KMS-11 (cell line): Measurements from ENCODE around the gene MEMO1.

Experiments
- H2AFZ ChIP-seq: fragments of 200-600 bp; sonication (generic); 2 replicates; pipeline ENCODE4 v1.6.1; 2016; ENCODE audit warnings: antibody characterized with exemption, mixed run types, low read depth
- H3K27ac ChIP-seq: fragments of 200-600 bp; sonication (generic); 2 replicates; pipeline ENCODE4 v1.6.1; 2016; ENCODE audit warnings: mild to moderate bottlenecking, mixed run types
- H3K27me3 ChIP-seq: fragments of 200-600 bp; sonication (generic); 2 replicates; pipeline ENCODE4 v1.6.1; 2017; ENCODE audit warnings: mild to moderate bottlenecking, low read depth, mixed run types, moderate library complexity; ENCODE audit not compliant: insufficient read depth
- H3K36me3 ChIP-seq: fragments of 200-600 bp; sonication (generic); 2 replicates; pipeline ENCODE4 v1.6.1; 2017; ENCODE audit warnings: mild to moderate bottlenecking, mixed run types; ENCODE audit not compliant: insufficient read depth
- H3K4me1 ChIP-seq: fragments of 200-600 bp; sonication (generic); 2 replicates; pipeline ENCODE4 v1.6.1; 2016; ENCODE audit warnings: mild to moderate bottlenecking, low read depth, mixed run types; ENCODE audit not compliant: poor library complexity, severe bottlenecking
- H3K4me2 ChIP-seq: fragments of 200-600 bp; sonication (generic); 2 replicates; pipeline ENCODE4 v1.7.0; 2016; ENCODE audit warnings: mild to moderate bottlenecking, mixed run types
- H3K4me3 ChIP-seq: fragments of 200-600 bp; sonication (generic); IDR thresholded peaks from 2 replicates; pipeline ENCODE4 v1.6.1; 2017; ENCODE audit warnings: low read depth, low read length, mixed read lengths; ENCODE audit not compliant: insufficient read depth
- H3K79me2 ChIP-seq: fragments of 200-600 bp; sonication (generic); 2 replicates; pipeline ENCODE4 v1.6.1; 2016; ENCODE audit warnings: low read depth, mixed run types; ENCODE audit not compliant: insufficient read depth
- H3K9ac ChIP-seq: fragments of 200-600 bp; sonication (generic); 2 replicates; pipeline ENCODE4 v1.6.1; 2016; ENCODE audit warnings: mild to moderate bottlenecking, mixed run types
- H4K20me1 ChIP-seq: fragments of 200-600 bp; sonication (generic); 2 replicates; pipeline ENCODE4 v1.6.1; 2016; ENCODE audit warnings: mild to moderate bottlenecking, mixed run types; ENCODE audit not compliant: insufficient read depth
- TF ChIP-seq, protein P1 (sequence below): fragments of 200-600 bp; sonication (generic); conservative IDR thresholded peaks from 2 replicates; pipeline ENCODE4 v1.6.1; 2017; ENCODE audit warnings: low read depth, mild to moderate bottlenecking, antibody characterized with exemption, low read length, moderate library complexity, mixed read lengths

The MEMO1 gene

GRCh38 chr2:31986906-31987305, 23.9 kb downstream of the MEMO1 start:
- H2AFZ ChIP-seq: no peak overlapping the region
- TF ChIP-seq, protein P1, sequence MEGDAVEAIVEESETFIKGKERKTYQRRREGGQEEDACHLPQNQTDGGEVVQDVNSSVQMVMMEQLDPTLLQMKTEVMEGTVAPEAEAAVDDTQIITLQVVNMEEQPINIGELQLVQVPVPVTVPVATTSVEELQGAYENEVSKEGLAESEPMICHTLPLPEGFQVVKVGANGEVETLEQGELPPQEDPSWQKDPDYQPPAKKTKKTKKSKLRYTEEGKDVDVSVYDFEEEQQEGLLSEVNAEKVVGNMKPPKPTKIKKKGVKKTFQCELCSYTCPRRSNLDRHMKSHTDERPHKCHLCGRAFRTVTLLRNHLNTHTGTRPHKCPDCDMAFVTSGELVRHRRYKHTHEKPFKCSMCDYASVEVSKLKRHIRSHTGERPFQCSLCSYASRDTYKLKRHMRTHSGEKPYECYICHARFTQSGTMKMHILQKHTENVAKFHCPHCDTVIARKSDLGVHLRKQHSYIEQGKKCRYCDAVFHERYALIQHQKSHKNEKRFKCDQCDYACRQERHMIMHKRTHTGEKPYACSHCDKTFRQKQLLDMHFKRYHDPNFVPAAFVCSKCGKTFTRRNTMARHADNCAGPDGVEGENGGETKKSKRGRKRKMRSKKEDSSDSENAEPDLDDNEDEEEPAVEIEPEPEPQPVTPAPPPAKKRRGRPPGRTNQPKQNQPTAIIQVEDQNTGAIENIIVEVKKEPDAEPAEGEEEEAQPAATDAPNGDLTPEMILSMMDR: no peak
- no peaks in the 10 kb centered on the region for H3K27me3 ChIP-seq
- H3K36me3 ChIP-seq: no peaks in the 10 kb centered on the region
- peaks cover 14% of the 10 kb centered on the region for H3K4me1 ChIP-seq
- H3K4me2 ChIP-seq: no peak overlapping the region
- no peak overlapping the region for H3K9ac ChIP-seq
- H3K4me3 ChIP-seq: no peak overlapping the region
- no peak overlapping the region for H3K27ac ChIP-seq
- H3K79me2 ChIP-seq: peaks cover 98% of the 10 kb centered on the region
- H4K20me1 ChIP-seq: peaks cover 27% of the 10 kb centered on the region

GRCh38 chr2:31983762-31984467, 26.9 kb downstream of the MEMO1 start:
- no peak overlapping the region for H3K4me2 ChIP-seq
- peaks cover 17% of the 10 kb centered on the region; the same call in 1 of the 2 replicates for H4K20me1 ChIP-seq
- TF ChIP-seq, protein P1: no peak
- no peaks in the 10 kb centered on the region for H3K27me3 ChIP-seq
- no peak overlapping the region for H3K9ac ChIP-seq
- H2AFZ ChIP-seq: no peak overlapping the region
- H3K36me3 ChIP-seq: no peaks in the 10 kb centered on the region
- H3K79me2 ChIP-seq: peaks cover 96% of the 10 kb centered on the region
- H3K4me1 ChIP-seq: peaks cover 24% of the 10 kb centered on the region
- no peak overlapping the region for H3K4me3 ChIP-seq
- H3K27ac ChIP-seq: no peak overlapping the region

DNA sequence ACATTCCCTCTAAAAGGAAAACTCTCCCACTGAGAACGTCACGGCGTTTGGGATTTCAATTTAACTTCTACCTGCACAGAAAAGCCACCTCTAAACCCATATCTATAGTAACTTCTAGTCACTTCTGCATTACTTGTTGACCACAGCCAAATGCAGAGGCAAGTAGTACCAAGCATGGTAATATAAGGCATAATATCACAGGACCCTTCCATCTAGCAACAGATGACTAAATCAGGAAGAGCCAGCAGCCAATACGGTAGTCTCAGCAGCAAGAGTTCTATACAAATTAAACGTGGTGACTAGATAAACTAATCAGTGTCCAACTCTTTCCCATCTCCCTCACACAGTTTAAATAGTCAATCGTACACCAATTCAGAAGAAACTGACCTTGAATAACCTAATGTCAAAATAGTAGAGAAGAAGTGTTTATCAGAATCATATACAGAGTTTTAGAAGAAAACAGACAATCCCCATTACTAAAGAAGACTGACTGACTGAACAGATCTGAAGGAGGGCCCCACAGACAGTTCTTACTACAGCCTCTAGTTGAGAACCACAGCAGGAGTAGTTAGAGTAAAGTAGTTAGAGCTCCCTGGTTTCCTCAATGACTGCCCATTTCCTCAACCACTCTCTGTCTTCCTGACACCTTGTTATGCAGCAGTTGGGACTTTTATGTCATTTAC, 30.0 kb downstream of the MEMO1 start:
- Histone ChIP-seq H3K4me1 (peaks cover 28% of the 10 kb centered on the region), H3K27me3 (no peaks in the 10 kb centered on the region), H3K4me3 (no peak overlapping the region), H4K20me1 (0 out of 2 replicates have a peak, but pooled peaks cover 8% of the 10 kb centered on the region), H3K27ac (peak overlapping the region; percentile 3; the same call in 1 of the 2 replicates), H3K79me2 (peaks cover 97% of the 10 kb centered on the region), H3K9ac (no peak overlapping the region), H3K36me3 (no peaks in the 10 kb centered on the region), H3K4me2 (no peak overlapping the region), H2AFZ (no peak overlapping the region)
- TF ChIP-seq, protein P1: no peak

- no peak overlapping the region for H3K27ac ChIP-seq
Measured at GRCh38 chr2:31979956-31980355, 30.9 kb downstream of the MEMO1 start.

More at GRCh38 chr2:31979956-31980355, 30.9 kb downstream of the MEMO1 start:
- Histone ChIP-seq H2AFZ (no peak overlapping the region), H3K4me3 (no peak overlapping the region), H3K4me1 (peaks cover 37% of the 10 kb centered on the region), H4K20me1 (peaks cover 14% of the 10 kb centered on the region; the same call in 1 of the 2 replicates), H3K4me2 (no peak overlapping the region), H3K27me3 (no peaks in the 10 kb centered on the region), H3K79me2 (peaks cover 97% of the 10 kb centered on the region), H3K9ac (no peak overlapping the region), H3K36me3 (no peaks in the 10 kb centered on the region)
- TF ChIP-seq, protein P1: no peak
